HEK293 (cell line): ENCODE results near the gene PODXL2.

Source experiments
- CTCF ChIA-PET: fragments of 350-600 bp; formaldehyde crosslinking; extraction: SDS; loops from one replicate; lab custom pipeline; 2021; ENCODE audit warnings: antibody characterized with exemption; lab: Yijun Ruan, JAX
- POLR2A ChIA-PET: fragments of 300-600 bp; formaldehyde crosslinking; extraction: SDS; loops from one replicate; lab custom pipeline; 2020; ENCODE audit warnings: antibody characterized with exemption, inconsistent platforms; lab: Yijun Ruan, JAX
- H3K27ac ChIP-seq: fragments of 200-500 bp; sonication (Bioruptor generic); 2 replicates; pipeline ENCODE4 v1.5.1; 2014; ENCODE audit warnings: low read depth, low read length, control low read depth, inconsistent platforms; ENCODE audit errors: extremely low read depth
- H3K36me3 ChIP-seq, 2 experiments: fragments of 200-500 bp in 1 of 2; sonication (Bioruptor generic) in 1 of 2; 1 replicate in 1 of 2; 2 replicates in 1 of 2; pipeline ENCODE4 v1.5.1; 2014 to 2017; ENCODE audit warnings: inconsistent platforms in 2 of 2, low read length in 2 of 2; ENCODE audit not compliant: control insufficient read depth in 2 of 2, insufficient read depth in 1 of 2
- H3K4me1 ChIP-seq: fragments of 200-500 bp; sonication (Bioruptor generic); 2 replicates; pipeline ENCODE4 v1.5.1; 2014; ENCODE audit warnings: mild to moderate bottlenecking, low read length, inconsistent platforms; ENCODE audit not compliant: control insufficient read depth, insufficient read depth
- H3K4me3 ChIP-seq: 2 replicates; pipeline ENCODE4 v1.5.1; 2011; ENCODE audit warnings: low read depth, mild to moderate bottlenecking, control low read depth, low read length, moderate library complexity
- H3K9me3 ChIP-seq: fragments of 200-500 bp; sonication (Bioruptor generic); 2 replicates; pipeline ENCODE4 v1.5.1; 2014; ENCODE audit warnings: low read depth, low read length, inconsistent platforms; ENCODE audit not compliant: control insufficient read depth, insufficient read depth
- HOXD13 ChIP-seq: sonication (generic); formaldehyde crosslinking; IDR thresholded peaks from 2 replicates; pipeline ENCODE4 v1.8.0; 2022; ENCODE audit warnings: missing genetic modification reagents, borderline replicate concordance
- KLF10 ChIP-seq: fragments of 450-650 bp; IDR thresholded peaks from 2 replicates; pipeline ENCODE4 v1.5.1; 2018; ENCODE audit warnings: missing biosample characterization, mild to moderate bottlenecking, missing genetic modification characterization
- SALL2 ChIP-seq: fragments of 450-650 bp; formaldehyde crosslinking; IDR thresholded peaks from 2 replicates; pipeline ENCODE4 v1.5.0; 2017; ENCODE audit warnings: missing biosample characterization, mild to moderate bottlenecking, missing genetic modification characterization, borderline replicate concordance
- SP7 ChIP-seq: fragments of 450-650 bp; formaldehyde crosslinking; IDR thresholded peaks from 2 replicates; pipeline ENCODE4 v1.5.1; 2016; ENCODE audit warnings: missing biosample characterization, missing genetic modification characterization
- ZFP3 ChIP-seq: fragments of 450-650 bp; formaldehyde crosslinking; IDR thresholded peaks from 2 replicates; pipeline ENCODE4 v1.5.1; 2016; ENCODE audit warnings: low read depth, missing biosample characterization, missing genetic modification characterization
- ZNF10 ChIP-seq: fragments of 450-650 bp; formaldehyde crosslinking; IDR thresholded peaks from 2 replicates; pipeline ENCODE4 v1.5.1; 2017; ENCODE audit warnings: missing biosample characterization, missing genetic modification characterization
- ZNF19 ChIP-seq: fragments of 450-650 bp; formaldehyde crosslinking; IDR thresholded peaks from 2 replicates; pipeline ENCODE4; 2016; ENCODE audit warnings: missing biosample characterization, missing genetic modification characterization, low read depth
- ZNF221 ChIP-seq: fragments of 450-650 bp; formaldehyde crosslinking; IDR thresholded peaks from 2 replicates; pipeline ENCODE4 v1.5.1; 2017; ENCODE audit warnings: missing biosample characterization, missing genetic modification characterization, borderline replicate concordance
- ZNF274 ChIP-seq, 2 experiments: fragments of 200-500 bp in 1 of 2; fragments of 450-650 bp in 1 of 2; sonication (Bioruptor generic) in 1 of 2; formaldehyde crosslinking in 1 of 2; IDR thresholded peaks; 2 replicates each; pipeline versions ENCODE4 v1.5.1 to v1.6.1; 2014 to 2016; ENCODE audit warnings: borderline replicate concordance in 1 of 2, inconsistent platforms in 1 of 2, low read length in 1 of 2, missing biosample characterization in 1 of 2, missing genetic modification characterization in 1 of 2
- ZNF324 ChIP-seq: fragments of 450-650 bp; formaldehyde crosslinking; IDR thresholded peaks from 2 replicates; pipeline ENCODE4 v1.5.1; 2016; ENCODE audit warnings: missing biosample characterization, missing genetic modification characterization
- ZNF610 ChIP-seq: fragments of 450-650 bp; formaldehyde crosslinking; IDR thresholded peaks from 2 replicates; pipeline ENCODE4 v1.5.1; 2016; ENCODE audit warnings: missing biosample characterization, missing genetic modification characterization, borderline replicate concordance
- ZNF701 ChIP-seq: fragments of 450-650 bp; formaldehyde crosslinking; IDR thresholded peaks from 2 replicates; pipeline ENCODE4 v1.5.1; 2016; ENCODE audit warnings: missing biosample characterization, missing genetic modification characterization
- ZNF707 ChIP-seq: fragments of 450-650 bp; formaldehyde crosslinking; IDR thresholded peaks from 2 replicates; pipeline ENCODE4 v1.5.1; 2016; ENCODE audit warnings: missing biosample characterization, missing genetic modification characterization
- ZSCAN30 ChIP-seq: fragments of 450-650 bp; IDR thresholded peaks from 2 replicates; pipeline ENCODE4 v1.5.1; 2018; ENCODE audit warnings: missing biosample characterization, mild to moderate bottlenecking, missing genetic modification characterization, moderate library complexity
- TF ChIP-seq, protein P1 (sequence below): fragments of 450-650 bp; formaldehyde crosslinking; IDR thresholded peaks from 2 replicates; pipeline ENCODE4; 2016; ENCODE audit warnings: missing biosample characterization, missing genetic modification characterization
- TF ChIP-seq, protein P2 (sequence below): fragments of 450-650 bp; formaldehyde crosslinking; IDR thresholded peaks from 2 replicates; pipeline ENCODE4 v1.5.1; 2016; ENCODE audit warnings: missing biosample characterization, missing genetic modification characterization, low read depth
- TF ChIP-seq, protein P3 (sequence below): fragments of 450-650 bp; formaldehyde crosslinking; IDR thresholded peaks from 2 replicates; pipeline ENCODE4 v1.5.1; 2016; ENCODE audit warnings: missing biosample characterization, missing genetic modification characterization
- TF ChIP-seq, protein P4 (sequence below): sonication (generic); formaldehyde crosslinking; IDR thresholded peaks from 2 replicates; pipeline ENCODE4 v1.8.1; 2022; ENCODE audit warnings: mild to moderate bottlenecking, moderate library complexity, missing genetic modification reagents

PODXL2 gene

DNA sequence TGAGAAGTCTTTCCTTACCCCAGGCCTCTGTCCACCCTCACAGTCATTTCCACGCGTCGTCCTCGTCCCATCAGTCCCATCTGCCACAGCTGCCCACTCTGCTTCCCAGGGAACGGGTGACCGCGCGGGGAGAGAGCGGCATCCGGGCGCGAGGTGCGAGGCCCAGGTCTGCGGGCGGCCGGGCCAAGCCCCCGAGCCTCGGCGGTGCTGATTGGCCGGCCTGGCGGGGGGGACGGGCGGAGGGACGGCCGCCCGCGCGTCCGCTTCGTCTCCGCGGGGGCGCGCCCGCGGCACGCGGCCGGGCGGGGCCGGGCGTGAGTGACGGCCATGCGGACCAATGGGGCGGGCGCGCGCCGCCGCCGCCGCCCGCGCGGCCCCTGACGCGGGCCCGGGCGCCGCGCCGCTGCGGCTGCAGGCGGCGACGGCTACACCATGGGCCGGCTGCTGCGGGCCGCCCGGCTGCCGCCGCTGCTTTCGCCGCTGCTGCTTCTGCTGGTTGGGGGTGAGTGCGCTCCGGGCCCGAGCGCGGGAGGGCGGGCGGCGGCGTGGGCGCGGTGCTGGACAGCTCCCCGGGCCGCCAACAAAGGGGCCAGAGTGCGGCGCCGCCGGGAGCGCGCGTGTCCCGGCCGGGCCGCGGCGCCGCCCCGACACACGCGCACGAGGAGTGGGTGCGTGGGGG lies at the start of gene PODXL2 (continued):
- TF ChIP-seq, protein P1, sequence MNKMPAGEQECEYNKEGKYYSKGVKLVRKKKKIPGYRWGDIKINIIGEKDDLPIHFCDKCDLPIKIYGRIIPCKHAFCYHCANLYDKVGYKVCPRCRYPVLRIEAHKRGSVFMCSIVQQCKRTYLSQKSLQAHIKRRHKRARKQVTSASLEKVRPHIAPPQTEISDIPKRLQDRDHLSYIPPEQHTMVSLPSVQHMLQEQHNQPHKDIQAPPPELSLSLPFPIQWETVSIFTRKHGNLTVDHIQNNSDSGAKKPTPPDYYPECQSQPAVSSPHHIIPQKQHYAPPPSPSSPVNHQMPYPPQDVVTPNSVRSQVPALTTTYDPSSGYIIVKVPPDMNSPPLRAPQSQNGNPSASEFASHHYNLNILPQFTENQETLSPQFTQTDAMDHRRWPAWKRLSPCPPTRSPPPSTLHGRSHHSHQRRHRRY (tag by site-specific recombination) = no peak
- no peak for TF ChIP-seq ZNF701
- 0 out of 2 replicates have a peak, but pooled peaks have one; percentile 35 for TF ChIP-seq ZSCAN30
- TF ChIP-seq ZFP3 (tag by site-specific recombination) = no peak

DNA sequence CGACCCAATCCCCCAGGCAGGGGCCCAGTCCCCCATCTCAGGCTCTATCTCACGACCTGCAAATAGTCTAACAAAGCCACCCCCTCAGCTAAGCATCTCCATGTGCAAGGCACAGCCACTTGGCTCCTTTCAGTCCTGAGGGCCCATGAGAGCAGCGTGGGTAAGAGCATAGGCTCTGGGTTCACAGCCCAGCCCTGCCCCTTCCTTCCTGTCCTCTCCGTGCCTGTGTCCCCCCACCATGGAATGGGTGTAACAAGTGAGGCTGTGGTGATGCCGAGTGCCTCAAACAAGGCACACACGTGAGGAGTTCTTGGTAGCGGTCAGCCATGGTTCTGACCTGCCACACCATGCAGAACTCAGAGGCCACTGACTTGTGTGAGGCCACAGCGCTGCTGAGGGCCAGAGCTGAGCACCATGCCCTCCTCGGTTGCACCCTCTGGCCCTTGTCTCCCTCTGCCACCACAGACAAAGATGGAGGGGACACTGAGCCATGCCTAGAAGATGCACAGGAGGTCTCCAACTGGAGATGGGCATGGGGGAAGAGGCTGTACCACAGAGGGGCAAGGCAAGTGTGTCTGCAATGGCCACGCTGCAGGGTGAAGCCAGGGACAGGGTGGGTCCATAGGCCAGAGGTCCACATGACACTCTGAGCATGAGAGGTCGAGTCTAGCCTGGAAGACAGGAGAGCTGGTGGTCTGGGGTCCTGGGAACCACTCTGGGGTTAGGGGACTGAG lies 48.5 kb upstream of the PODXL2 start:
- CTCF ChIA-PET = no interaction called here
- H3K36me3 ChIP-seq = peaks cover 0 to 59% of the 10 kb centered on the region in 2 experiments; a peak in 1 of 3 replicates
- TF ChIP-seq ZNF10 (tag by site-specific recombination) (no peak), ZNF707 (tag by site-specific recombination) (no peak), SP7 (tag by site-specific recombination) (no peak), ZNF610 (no peak), ZNF221 (no peak), ZNF19 (tag by site-specific recombination) (no peak), ZNF324 (tag by site-specific recombination) (no peak), HOXD13 (CRISPR knock-in tag) (no peak), KLF10 (tag by site-specific recombination) (no peak), ZNF274 (IDR thresholded peaks at IDR 0.05; ENCODE audit: low read length) (no peak), ZNF274 (tag by site-specific recombination; IDR thresholded peaks at IDR 0.05; ENCODE audit: borderline replicate concordance) (no peak), SALL2 (no peak)
- TF ChIP-seq, protein P2, sequence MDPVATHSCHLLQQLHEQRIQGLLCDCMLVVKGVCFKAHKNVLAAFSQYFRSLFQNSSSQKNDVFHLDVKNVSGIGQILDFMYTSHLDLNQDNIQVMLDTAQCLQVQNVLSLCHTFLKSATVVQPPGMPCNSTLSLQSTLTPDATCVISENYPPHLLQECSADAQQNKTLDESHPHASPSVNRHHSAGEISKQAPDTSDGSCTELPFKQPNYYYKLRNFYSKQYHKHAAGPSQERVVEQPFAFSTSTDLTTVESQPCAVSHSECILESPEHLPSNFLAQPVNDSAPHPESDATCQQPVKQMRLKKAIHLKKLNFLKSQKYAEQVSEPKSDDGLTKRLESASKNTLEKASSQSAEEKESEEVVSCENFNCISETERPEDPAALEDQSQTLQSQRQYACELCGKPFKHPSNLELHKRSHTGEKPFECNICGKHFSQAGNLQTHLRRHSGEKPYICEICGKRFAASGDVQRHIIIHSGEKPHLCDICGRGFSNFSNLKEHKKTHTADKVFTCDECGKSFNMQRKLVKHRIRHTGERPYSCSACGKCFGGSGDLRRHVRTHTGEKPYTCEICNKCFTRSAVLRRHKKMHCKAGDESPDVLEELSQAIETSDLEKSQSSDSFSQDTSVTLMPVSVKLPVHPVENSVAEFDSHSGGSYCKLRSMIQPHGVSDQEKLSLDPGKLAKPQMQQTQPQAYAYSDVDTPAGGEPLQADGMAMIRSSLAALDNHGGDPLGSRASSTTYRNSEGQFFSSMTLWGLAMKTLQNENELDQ = no peak
- TF ChIP-seq, protein P3, sequence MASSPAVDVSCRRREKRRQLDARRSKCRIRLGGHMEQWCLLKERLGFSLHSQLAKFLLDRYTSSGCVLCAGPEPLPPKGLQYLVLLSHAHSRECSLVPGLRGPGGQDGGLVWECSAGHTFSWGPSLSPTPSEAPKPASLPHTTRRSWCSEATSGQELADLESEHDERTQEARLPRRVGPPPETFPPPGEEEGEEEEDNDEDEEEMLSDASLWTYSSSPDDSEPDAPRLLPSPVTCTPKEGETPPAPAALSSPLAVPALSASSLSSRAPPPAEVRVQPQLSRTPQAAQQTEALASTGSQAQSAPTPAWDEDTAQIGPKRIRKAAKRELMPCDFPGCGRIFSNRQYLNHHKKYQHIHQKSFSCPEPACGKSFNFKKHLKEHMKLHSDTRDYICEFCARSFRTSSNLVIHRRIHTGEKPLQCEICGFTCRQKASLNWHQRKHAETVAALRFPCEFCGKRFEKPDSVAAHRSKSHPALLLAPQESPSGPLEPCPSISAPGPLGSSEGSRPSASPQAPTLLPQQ (tag by site-specific recombination) = no peak
- TF ChIP-seq, protein P4, sequence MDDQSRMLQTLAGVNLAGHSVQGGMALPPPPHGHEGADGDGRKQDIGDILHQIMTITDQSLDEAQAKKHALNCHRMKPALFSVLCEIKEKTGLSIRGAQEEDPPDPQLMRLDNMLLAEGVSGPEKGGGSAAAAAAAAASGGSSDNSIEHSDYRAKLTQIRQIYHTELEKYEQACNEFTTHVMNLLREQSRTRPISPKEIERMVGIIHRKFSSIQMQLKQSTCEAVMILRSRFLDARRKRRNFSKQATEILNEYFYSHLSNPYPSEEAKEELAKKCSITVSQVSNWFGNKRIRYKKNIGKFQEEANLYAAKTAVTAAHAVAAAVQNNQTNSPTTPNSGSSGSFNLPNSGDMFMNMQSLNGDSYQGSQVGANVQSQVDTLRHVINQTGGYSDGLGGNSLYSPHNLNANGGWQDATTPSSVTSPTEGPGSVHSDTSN (CRISPR knock-in tag) = no peak
- TF ChIP-seq, all 188 proteins: peak for 0
- POLR2A ChIA-PET = no interaction called here
- no peak overlapping the region for H3K4me3 ChIP-seq
- H3K4me1 ChIP-seq = no peaks in the 10 kb centered on the region
- no peak overlapping the region for H3K27ac ChIP-seq
- H3K9me3 ChIP-seq = no peaks in the 10 kb centered on the region
